Heart right ventricle (tissue), 16 donors: ENCODE data around the gene BMS1. TPM values are rescaled to one million over a fixed set of nuclear protein-coding genes. Genes with fewer than 3 reads are reported as not detected.
A peak's percentile ranks its signal among the peaks of the same experiment; 100 is the strongest.

Experiments used
- ATAC-seq, 8 donors: fragments of 200-7000 bp; cut with Tn5 transposase; one replicate each; pipeline ENCODE4 v1.9.1; 2020; ENCODE audit warnings: mild to moderate bottlenecking in 8 of 8, moderate library complexity in 8 of 8, moderate number of reproducible peaks in 1 of 8
- DNase-seq, 2 donors: peaks; one replicate each; pipeline ENCODE4 v3.0.0-alpha.2; 2020
- H3K27ac ChIP-seq, 10 donors: fragments of 200-600 bp; sonication (generic) in 2 of 10; one replicate each; pipeline versions ENCODE4 v1.5.0 to v1.8.0; 2020 to 2022; ENCODE audit warnings: mild to moderate bottlenecking in 3 of 10
- H3K27me3 ChIP-seq, 7 donors: fragments of 200-600 bp; one replicate each; pipeline ENCODE4 v1.8.0; 2021 to 2022; ENCODE audit warnings: mild to moderate bottlenecking in 2 of 7
- H3K36me3 ChIP-seq, 9 donors: fragments of 200-600 bp; sonication (generic) in 1 of 9; one replicate each; pipeline versions ENCODE4 v1.5.0 to v1.8.0; 2020 to 2022; ENCODE audit warnings: mild to moderate bottlenecking in 2 of 9
- H3K4me1 ChIP-seq, 9 donors: fragments of 200-600 bp; sonication (generic) in 1 of 9; one replicate each; pipeline versions ENCODE4 v1.5.0 to v1.8.0; 2020 to 2022; ENCODE audit warnings: mild to moderate bottlenecking in 4 of 9
- H3K4me3 ChIP-seq, 10 donors: fragments of 200-600 bp; sonication (generic) in 2 of 10; one replicate each; pipeline versions ENCODE4 v1.5.0 to v1.8.0; 2020 to 2022; ENCODE audit warnings: mild to moderate bottlenecking in 7 of 10, moderate library complexity in 2 of 10
- H3K9me3 ChIP-seq, 11 donors: fragments of 200-600 bp in 10 of 11; sonication (generic) in 2 of 11; one replicate each; pipeline versions ENCODE4 v1.5.0 to v1.8.0; 2013 to 2022; ENCODE audit warnings: mild to moderate bottlenecking in 2 of 11, control low read depth in 1 of 11, moderate library complexity in 1 of 11
- WGBS, 2 donors: extraction: QIAGEN DNeasy Blood & Tissue Kit; methylation state at CpG; one replicate each; pipeline ENCODE4 v1.1.7; 2013; ENCODE audit warnings: inconsistent platforms in 1 of 2; 5-methylcytosine and 5-hydroxymethylcytosine counted together
- intact Hi-C, 10 donors: fragments of 100-400 bp; cut with DNase I; formaldehyde crosslinking; loops; one replicate each; pipeline versions ENCODE4 v1.11.1 to v1.14.2; 2022
- polyA plus RNA-seq, 2 donors: library from polyadenylated mRNA; stranded (reverse); fragments of 200-250 nt; gene quantifications; one replicate each; pipeline ENCODE4 v1.2.3, GENCODE V29; 2013
- total RNA-seq, 10 donors: library from RNA; stranded (reverse); fragmentation: NEBNext Ultra II Directional in 3 of 10; extraction: Animal tissue kit (Norgen Biotek cat#: 25700) in 3 of 10; gene quantifications; one replicate each; pipeline versions ENCODE4 v1.2.1 to v1.2.4, GENCODE V29; 2021 to 2023
- TF ChIP-seq, protein P1 (sequence below), 9 donors: fragments of 200-600 bp; sonication (generic) in 2 of 9; IDR thresholded peaks; one replicate each; pipeline versions ENCODE4 v1.5.0 to v1.8.0; 2021 to 2022; ENCODE audit warnings: antibody characterized with exemption in 9 of 9, mild to moderate bottlenecking in 5 of 9, moderate library complexity in 1 of 9
- donor health status: Arrhythmogenic right ventricular cardiomyopathy.
- donor health status: ischemic (EF 13 %, LVEDD 7.1; RV severe dilation, severe dysfunction).
- donor health status: healthy with polysubstance abuse.
- donor health status: DM: no; HTN: yes; CAD: no.
- donor health status: DM: no; HTN: no; CAD: no.
- donor health status: ischemic (EF 25% LVEDD 6.9; RV normal size, moderate dysfunction).
- donor health status: ischemic (EF 25% LVEDD 5.7; RV mildly dilated, moderate dysfunction).
- donor health status: healthy.
- donor health status: DM: yes; HTN: yes; CAD: no.
- donor health status: Ischemic cardiomyopathy.
- donor health status: ischemic (EF 35%, LVEDD 5.7; RV mildly dilated, moderate dysfunction).
- donor health status: nonischemic (EF 11% LVEDD 7.7; RV severe dilation, severe dysfunction).
- donor health status: DM: yes; HTN: yes; CAD: no.
- donor health status: PGD.
- donor health status: ischemic (EF 29% LVEDD 5.4; RV normal size, mild dysfunction).
- donor health status: nonischemic (EF 23%, LVEDD 6.1; RV moderate dilation, normal function).

Gene BMS1
- total and polyA plus RNA-seq, 12 donors = 8.0 to 16.5 (median 13.2) TPM

DNA sequence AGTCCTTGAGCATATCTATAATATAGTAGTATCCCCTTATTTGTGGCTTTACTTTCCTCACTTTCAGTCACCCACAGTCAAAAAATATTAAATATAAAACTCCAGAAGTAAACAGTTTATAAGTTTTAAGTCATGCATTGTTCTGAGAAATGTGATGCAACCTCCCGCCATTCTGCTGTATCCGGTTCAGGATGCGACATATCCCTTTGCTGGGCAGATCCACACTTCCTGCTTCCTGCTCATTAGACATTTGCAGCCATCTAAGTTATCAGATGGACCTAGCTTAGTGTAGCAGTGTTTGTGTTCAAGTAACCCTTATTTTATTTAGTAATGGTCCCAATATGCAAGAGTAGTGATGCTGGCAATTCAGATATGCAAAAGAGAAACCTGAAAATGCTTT lies 38.9 kb upstream of the BMS1 start:
- DNase-seq = no peak
- intact Hi-C loops = no loop called here
- H3K4me1 ChIP-seq = no peaks in the 10 kb centered on the region
- WGBS, 2 donors = 60 to 69% methylated on average over 3 of the region's 3 CpGs
- H3K27ac ChIP-seq = no peak overlapping the region
- ATAC-seq = no peak
- TF ChIP-seq, protein P1, sequence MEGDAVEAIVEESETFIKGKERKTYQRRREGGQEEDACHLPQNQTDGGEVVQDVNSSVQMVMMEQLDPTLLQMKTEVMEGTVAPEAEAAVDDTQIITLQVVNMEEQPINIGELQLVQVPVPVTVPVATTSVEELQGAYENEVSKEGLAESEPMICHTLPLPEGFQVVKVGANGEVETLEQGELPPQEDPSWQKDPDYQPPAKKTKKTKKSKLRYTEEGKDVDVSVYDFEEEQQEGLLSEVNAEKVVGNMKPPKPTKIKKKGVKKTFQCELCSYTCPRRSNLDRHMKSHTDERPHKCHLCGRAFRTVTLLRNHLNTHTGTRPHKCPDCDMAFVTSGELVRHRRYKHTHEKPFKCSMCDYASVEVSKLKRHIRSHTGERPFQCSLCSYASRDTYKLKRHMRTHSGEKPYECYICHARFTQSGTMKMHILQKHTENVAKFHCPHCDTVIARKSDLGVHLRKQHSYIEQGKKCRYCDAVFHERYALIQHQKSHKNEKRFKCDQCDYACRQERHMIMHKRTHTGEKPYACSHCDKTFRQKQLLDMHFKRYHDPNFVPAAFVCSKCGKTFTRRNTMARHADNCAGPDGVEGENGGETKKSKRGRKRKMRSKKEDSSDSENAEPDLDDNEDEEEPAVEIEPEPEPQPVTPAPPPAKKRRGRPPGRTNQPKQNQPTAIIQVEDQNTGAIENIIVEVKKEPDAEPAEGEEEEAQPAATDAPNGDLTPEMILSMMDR (IDR thresholded peaks at IDR 0.05) = no peak
- H3K4me3 ChIP-seq = no peak overlapping the region
- H3K27me3 ChIP-seq = peaks cover 0 to 42% (median 8%) of the 10 kb centered on the region in 7 donors
- H3K36me3 ChIP-seq = no peaks in the 10 kb centered on the region
- peaks cover 0 to 25% (median 10%) of the 10 kb centered on the region in 11 donors for H3K9me3 ChIP-seq

GRCh38 chr10:42744134-42744701 lies 38.4 kb upstream of the BMS1 start:
- ATAC-seq (no peak), DNase-seq (no peak)
- peaks cover 0 to 47% (median 13%) of the 10 kb centered on the region in 7 donors for H3K27me3 ChIP-seq
- intact Hi-C loops = no loop called here
- H3K27ac ChIP-seq = no peak overlapping the region
- peaks cover 0 to 25% (median 10%) of the 10 kb centered on the region in 11 donors for H3K9me3 ChIP-seq
- TF ChIP-seq, protein P1 (IDR thresholded peaks at IDR 0.05) = no peak
- WGBS, 2 donors = 64 to 67% methylated on average over 3 of the region's 3 CpGs
- H3K4me1 ChIP-seq = no peaks in the 10 kb centered on the region
- H3K4me3 ChIP-seq = no peak overlapping the region
- no peaks in the 10 kb centered on the region for H3K36me3 ChIP-seq

GRCh38 chr10:42753126-42753506 lies 29.5 kb upstream of the BMS1 start:
- peak; percentile 89 to 95 (median 92) for ATAC-seq
- TF ChIP-seq, protein P1 (IDR thresholded peaks at IDR 0.05) = peak; percentile 61 to 92 (median 86)
- WGBS, 2 donors = 0 to 2% methylated on average over 26 to 28 of the region's 28 CpGs

DNA sequence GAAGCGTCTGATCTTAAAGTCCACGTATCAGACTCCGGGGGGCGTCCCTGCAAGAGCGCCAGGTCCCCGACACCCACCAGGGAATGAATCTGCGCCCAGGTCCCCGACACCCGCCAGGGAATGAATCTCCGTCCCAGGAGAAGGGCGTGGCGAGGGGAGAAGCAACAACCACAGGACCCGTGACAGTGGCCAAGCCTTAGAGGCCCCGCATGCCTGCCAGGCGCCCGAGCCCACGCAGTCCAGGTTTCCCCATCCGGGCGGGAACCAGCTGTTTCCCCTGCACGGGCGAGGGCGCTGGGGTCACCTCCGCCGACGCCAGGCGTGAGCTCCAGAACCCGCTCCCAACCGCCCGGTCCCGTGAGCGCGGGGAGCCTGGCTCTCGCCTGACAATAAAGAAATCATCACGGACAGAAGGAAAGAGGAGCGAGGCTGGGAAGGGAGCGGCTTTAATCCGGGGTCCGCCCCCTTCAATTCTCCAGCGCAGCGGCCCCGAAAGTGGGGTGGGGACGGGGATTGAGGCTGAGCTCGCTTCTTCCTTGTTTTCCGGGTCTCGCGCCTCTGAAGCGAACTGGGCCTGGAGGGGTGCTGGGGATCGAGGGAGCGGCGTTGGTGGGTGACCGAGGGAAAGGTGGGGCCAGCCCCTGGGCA lies 29.0 kb upstream of the BMS1 start:
- Histone ChIP-seq H3K4me1 (peaks cover 5 to 38% (median 26%) of the 10 kb centered on the region in 9 donors), H3K4me3 (peak overlapping the region; percentile 39 to 65 (median 58)), H3K9me3 (no peaks in the 10 kb centered on the region), H3K27ac (no peak overlapping the region), H3K27me3 (peaks cover 7 to 83% (median 77%) of the 10 kb centered on the region in 7 donors), H3K36me3 (no peaks in the 10 kb centered on the region)
- ATAC-seq = peak; percentile 19 to 50 (median 28)
- TF ChIP-seq, protein P1 (IDR thresholded peaks at IDR 0.05) = no peak
- DNase-seq = no peak
- intact Hi-C loops = loop anchor here in 9 of 10 donors (1.0 to 10.0 kb wide), 4 partner anchors 29 to 354 kb away; partner anchors contain the start of gene BMS1 (in 4 of the 9)
- 1 to 2% methylated on average over 51 of the region's 51 CpGs for WGBS, 2 donors

More at GRCh38 chr10:42753126-42753506, 29.5 kb upstream of the BMS1 start:
- Histone ChIP-seq H3K4me1 (peaks cover 5 to 37% (median 24%) of the 10 kb centered on the region in 9 donors), H3K36me3 (no peaks in the 10 kb centered on the region), H3K27ac (no peak overlapping the region), H3K27me3 (peaks cover 7 to 84% (median 82%) of the 10 kb centered on the region in 7 donors), H3K9me3 (no peaks in the 10 kb centered on the region), H3K4me3 (peak overlapping the region; percentile 39 to 65 (median 58))
- intact Hi-C loops = loop anchor here in 9 of 10 donors (1.0 to 10.0 kb wide), 4 partner anchors 29 to 354 kb away; partner anchors contain the start of gene BMS1 (in 3 of the 9)
- peak; percentile 78 to 83 for DNase-seq
